Adrenal gland (tissue), 12 donors: ENCODE measurements around the gene CAMTA2. TPM values are rescaled to one million over a fixed set of nuclear protein-coding genes. Genes with fewer than 3 reads are reported as not detected.
A peak's percentile ranks its signal among the peaks of the same experiment; 100 is the strongest.

Source experiments
- DNase-seq, 7 donors: peaks; one replicate each; pipeline ENCODE4 v3.0.0-alpha.2; 2019 to 2020
- H3K27ac ChIP-seq, 5 donors: fragments of 200-600 bp; sonication (generic) in 4 of 5; 1 replicate in 3 of 5; 2 replicates in 2 of 5; pipeline versions ENCODE4 v1.5.1 to v1.8.0; 2016 to 2020; ENCODE audit warnings: mild to moderate bottlenecking in 1 of 5
- H3K27me3 ChIP-seq: fragments of 200-600 bp; 2 replicates; pipeline ENCODE4 v1.8.0; 2021
- H3K36me3 ChIP-seq, 2 donors: fragments of 200-600 bp; replicated peaks in 1 of 2; 1 replicate in 1 of 2; 2 replicates in 1 of 2; pipeline versions ENCODE4 v1.5.1 to v1.8.0; 2018 to 2022
- H3K4me1 ChIP-seq, 2 donors: fragments of 200-600 bp; replicated peaks in 1 of 2; 1 replicate in 1 of 2; 2 replicates in 1 of 2; pipeline versions ENCODE4 v1.5.1 to v1.8.0; 2018 to 2021
- H3K4me3 ChIP-seq, 4 donors: fragments of 200-600 bp; sonication (generic) in 3 of 4; one replicate each; pipeline ENCODE4 v1.5.1; 2016 to 2018
- H3K9me3 ChIP-seq, 3 donors: fragments of 200-600 bp; sonication (generic) in 1 of 3; replicated peaks in 1 of 3; 1 replicate in 2 of 3; 2 replicates in 1 of 3; pipeline versions ENCODE4 v1.5.1 to v1.8.0; 2016 to 2021
- CTCF ChIP-seq, 6 experiments: fragments of 450-650 bp in 4 of 6; fragments of 200-600 bp in 2 of 6; sonication (generic) in 1 of 6; IDR thresholded peaks; 1 replicate in 5 of 6; 2 replicates in 1 of 6; pipeline versions ENCODE4 v1.5.1 to v1.8.0; 2016 to 2021; ENCODE audit warnings: antibody characterized with exemption in 6 of 6, mild to moderate bottlenecking in 2 of 6, moderate library complexity in 1 of 6
- POLR2A ChIP-seq, 2 donors: fragments of 450-650 bp; IDR thresholded peaks; one replicate each; pipeline ENCODE4 v1.6.1; 2017; ENCODE audit warnings: antibody characterized with exemption in 2 of 2, mild to moderate bottlenecking in 2 of 2, moderate library complexity in 1 of 2
- WGBS, 4 donors: extraction: QIAGEN DNeasy Blood & Tissue Kit in 2 of 4; methylation state at CpG; one replicate each; pipeline versions ENCODE4 v1.1.5 to v1.1.7; 2013 to 2017; 5-methylcytosine and 5-hydroxymethylcytosine counted together
- intact Hi-C, 2 donors: fragments of 100-400 bp; cut with DNase I; formaldehyde crosslinking; loops; one replicate each; pipeline versions ENCODE4 v1.14.1 to v1.15.0; 2022 to 2023
- polyA plus RNA-seq, 3 donors: library from polyadenylated mRNA; stranded (reverse); fragments of 200-250 nt in 2 of 3; fragments of 350-450 nt in 1 of 3; fragmentation: Illumina TruSeq in 1 of 3; extraction: RNeasy Lipid Tissue Mini Kit (QIAGEN cat#74804) in 1 of 3; gene quantifications; one replicate each; pipeline ENCODE4 v1.2.3, GENCODE V29; 2013 to 2014
- total RNA-seq, 9 donors: library from RNA; depleted of rRNA in 4 of 9; stranded (reverse); fragments of >200 nt in 4 of 9; fragments of 120-200 nt in 1 of 9; fragmentation: NEBNext Ultra II Directional in 1 of 9; extraction: Animal tissue kit (Norgen Biotek cat#: 25700) in 1 of 9; gene quantifications; one replicate each; pipeline versions ENCODE4 v1.1.0 to v1.2.4, GENCODE V29; 2013 to 2023
- donor health status: healthy with polysubstance abuse.
- donor health status: Bipolar disorder and iron deficiency.
- donor health status: DM: yes; HTN: yes; CAD: no.
- donor health status: DM: no; HTN: no; CAD: no.
- donor health status: DM: no; HTN: no; CAD: no.
- donor health status: DM: yes; HTN: yes; CAD: no.

The CAMTA2 gene
- total and polyA plus RNA-seq, 12 donors: 6.9 to 190 (median 32.6) TPM

GRCh38 chr17:4939796-4940554 lies 47.5 kb downstream of the CAMTA2 start, which contains the start of the genes RNF167 and SLC25A11:
Gene RNF167 (plus strand): TSS chr17:4940268. CDS start chr17:4940910, 642 bp downstream.
Gene SLC25A11 (minus strand): TSS chr17:4940046. CDS start chr17:4939910, 136 bp downstream.
- H3K36me3 ChIP-seq: peaks cover 0 to 44% of the 10 kb centered on the region in 2 donors
- peak; percentile 94 to 99 (median 98) for DNase-seq
- H3K4me3 ChIP-seq: peak within 1 kb of the TSS; percentile 50 to 95 (median 80)
- intact Hi-C loops: loop anchor here (5.0 to 10.0 kb wide), 2 partner anchors 45 to 57 kb away; partner anchors contain the start of genes CAMTA2 (in 1 of the 2), INCA1 (in 1 of the 2) and KIF1C (in 1 of the 2)
- TF ChIP-seq CTCF (IDR thresholded peaks at IDR 0.05): no peak
- peak in 1 of 2 donors; percentile 56 for TF ChIP-seq POLR2A (IDR thresholded peaks at IDR 0.05)
- H3K9me3 ChIP-seq: no peaks in the 10 kb centered on the region
- H3K27me3 ChIP-seq: no peaks in the 10 kb centered on the region
- H3K4me1 ChIP-seq: peaks cover 21 to 34% of the 10 kb centered on the region in 2 donors
- H3K27ac ChIP-seq: peak within 1 kb of the TSS; percentile 79 to 93 (median 90)
- 0 to 1% (median 0%) methylated on average over 32 to 72 of the region's 72 CpGs for WGBS, 4 donors

GRCh38 chr17:4939546-4939795 lies 48.0 kb downstream of the CAMTA2 start:
- intact Hi-C loops: loop anchor here (5.0 to 10.0 kb wide), 2 partner anchors 45 to 58 kb away; partner anchors contain the start of genes CAMTA2 (in 1 of the 2), INCA1 (in 1 of the 2) and KIF1C (in 1 of the 2)
- DNase-seq: peak in 3 of 7 donors; percentile 54 to 73 (median 61)
- WGBS, 4 donors: 0 to 1% (median 0%) methylated on average over 1 to 16 of the region's 16 CpGs
- no peaks in the 10 kb centered on the region for H3K27me3 ChIP-seq
- H3K36me3 ChIP-seq: peaks cover 0 to 39% of the 10 kb centered on the region in 2 donors
- TF ChIP-seq CTCF (IDR thresholded peaks at IDR 0.05) (no peak), POLR2A (IDR thresholded peaks at IDR 0.05) (no peak)
- H3K27ac ChIP-seq: peak overlapping the region; percentile 49 to 93 (median 90)
- peaks cover 17 to 30% of the 10 kb centered on the region in 2 donors for H3K4me1 ChIP-seq
- no peaks in the 10 kb centered on the region for H3K9me3 ChIP-seq
- H3K4me3 ChIP-seq: peak overlapping the region; percentile 21 to 95 (median 80)

- DNase-seq: no peak
- Histone ChIP-seq H3K36me3 (peaks cover 0 to 33% of the 10 kb centered on the region in 2 donors), H3K9me3 (no peaks in the 10 kb centered on the region), H3K27me3 (no peaks in the 10 kb centered on the region), H3K4me1 (peaks cover 17 to 34% of the 10 kb centered on the region in 2 donors), H3K4me3 (peak overlapping the region; percentile 21 to 95 (median 80)), H3K27ac (peak overlapping the region; percentile 49 to 93 (median 90))
- TF ChIP-seq POLR2A (IDR thresholded peaks at IDR 0.05) (no peak), CTCF (IDR thresholded peaks at IDR 0.05) (no peak)
- 52 to 65% (median 59%) methylated on average over 11 to 19 of the region's 19 CpGs for WGBS, 4 donors
- intact Hi-C loops: loop anchor here (5.0 to 10.0 kb wide), 2 partner anchors 46 to 58 kb away; partner anchors contain the start of genes CAMTA2 (in 1 of the 2), INCA1 (in 1 of the 2) and KIF1C (in 1 of the 2)
Measured at GRCh38 chr17:4938688-4939545, 48.6 kb downstream of the CAMTA2 start.
